NCI-H146 treated with DMSO at 0.1 percent for 48 hours (cell line): Measurements from ENCODE around the gene MOB3B.

Source experiments
- DNase-seq: peaks from one replicate; lab custom pipeline; 2025; ENCODE audit not compliant: unreplicated experiment; lab: John Stamatoyannopoulos, UW

The MOB3B gene

DNA sequence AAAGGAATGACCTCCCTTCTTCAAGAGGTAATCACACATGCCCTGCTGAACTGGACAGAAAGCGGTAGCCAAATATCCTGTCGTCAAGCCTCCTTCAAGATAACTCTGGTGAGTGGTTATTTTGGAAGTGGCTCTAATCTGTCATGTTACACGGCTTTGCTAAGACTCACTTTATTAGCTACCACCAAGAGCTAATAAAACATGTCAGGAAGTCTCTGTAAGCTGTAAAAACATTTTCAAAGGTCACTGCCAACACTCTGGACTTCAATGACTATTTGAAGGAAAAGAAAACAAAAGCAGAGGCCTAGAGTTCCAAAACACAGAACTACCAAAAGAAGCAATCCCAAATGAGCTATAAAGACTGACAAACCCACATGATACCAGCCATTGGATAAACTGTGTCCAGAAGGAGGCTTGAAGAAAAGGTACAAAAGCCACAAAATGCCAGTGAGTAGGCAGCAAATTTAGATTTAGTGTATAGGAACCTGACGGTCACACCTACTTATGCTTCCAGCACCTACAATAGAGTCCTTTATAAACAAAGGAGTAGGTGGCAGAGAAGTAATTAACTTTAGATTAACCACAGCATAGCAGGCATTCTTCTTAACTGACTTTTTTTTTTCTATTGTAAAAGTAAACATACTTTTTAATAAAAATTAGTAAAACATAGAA lies 135.3 kb downstream of the MOB3B start:
- DNase-seq = no peak

DNA sequence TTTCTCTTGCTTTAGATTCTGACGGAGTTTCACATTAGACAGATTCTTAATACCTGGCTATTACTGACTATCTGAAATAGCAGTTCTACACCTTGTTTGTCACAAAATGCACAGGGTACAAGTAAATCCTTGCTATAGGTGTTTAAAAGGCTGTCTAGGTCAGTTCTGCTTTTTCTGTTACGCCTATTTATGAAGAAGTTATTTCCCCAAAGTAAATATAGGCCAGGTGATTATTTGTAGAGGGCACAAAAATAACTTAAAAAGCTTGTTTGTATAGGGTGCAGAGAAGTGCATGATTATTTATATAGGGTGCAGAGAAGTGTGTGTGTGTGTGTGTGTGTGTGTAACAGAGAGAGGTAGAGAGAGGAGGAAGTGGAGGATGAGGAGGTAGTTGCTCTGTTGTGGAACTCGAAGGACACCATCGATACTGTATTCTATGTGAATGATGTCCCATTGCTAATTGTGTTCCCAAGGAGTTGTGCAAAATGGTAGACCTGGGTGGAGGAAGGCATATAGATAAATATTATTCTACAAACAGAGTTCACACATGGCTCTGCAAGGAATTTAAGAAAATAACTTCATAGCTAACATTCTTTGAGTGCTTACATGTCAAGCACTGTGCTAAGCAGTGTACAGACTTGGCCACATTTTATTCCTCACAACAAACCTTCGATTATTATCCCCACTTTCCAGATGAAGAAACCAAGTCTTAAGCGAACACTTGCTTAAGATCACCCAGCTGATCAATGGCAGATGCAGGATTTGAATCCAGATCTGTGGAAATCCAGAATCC lies 136.4 kb downstream of the MOB3B start:
- no peak for DNase-seq

DNA sequence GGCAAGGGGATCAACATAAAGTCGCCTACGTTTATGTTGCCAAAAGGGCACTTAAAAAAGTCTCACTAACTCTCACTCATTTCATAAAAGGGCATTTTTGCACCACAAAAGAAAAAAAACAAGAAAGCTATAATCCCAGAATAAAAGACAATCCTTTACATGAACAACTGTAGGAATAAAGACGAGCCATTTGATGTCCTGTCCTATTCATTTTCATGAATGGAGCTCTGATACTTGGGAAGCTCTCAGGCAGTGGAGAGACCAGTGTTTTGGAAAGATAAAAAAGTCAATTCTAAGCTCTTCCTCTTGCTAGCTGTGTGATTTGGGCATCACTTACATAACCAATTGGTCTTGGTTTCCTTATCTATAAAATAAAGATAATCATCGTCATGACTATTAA lies 137.2 kb downstream of the MOB3B start:
- no peak for DNase-seq

DNA sequence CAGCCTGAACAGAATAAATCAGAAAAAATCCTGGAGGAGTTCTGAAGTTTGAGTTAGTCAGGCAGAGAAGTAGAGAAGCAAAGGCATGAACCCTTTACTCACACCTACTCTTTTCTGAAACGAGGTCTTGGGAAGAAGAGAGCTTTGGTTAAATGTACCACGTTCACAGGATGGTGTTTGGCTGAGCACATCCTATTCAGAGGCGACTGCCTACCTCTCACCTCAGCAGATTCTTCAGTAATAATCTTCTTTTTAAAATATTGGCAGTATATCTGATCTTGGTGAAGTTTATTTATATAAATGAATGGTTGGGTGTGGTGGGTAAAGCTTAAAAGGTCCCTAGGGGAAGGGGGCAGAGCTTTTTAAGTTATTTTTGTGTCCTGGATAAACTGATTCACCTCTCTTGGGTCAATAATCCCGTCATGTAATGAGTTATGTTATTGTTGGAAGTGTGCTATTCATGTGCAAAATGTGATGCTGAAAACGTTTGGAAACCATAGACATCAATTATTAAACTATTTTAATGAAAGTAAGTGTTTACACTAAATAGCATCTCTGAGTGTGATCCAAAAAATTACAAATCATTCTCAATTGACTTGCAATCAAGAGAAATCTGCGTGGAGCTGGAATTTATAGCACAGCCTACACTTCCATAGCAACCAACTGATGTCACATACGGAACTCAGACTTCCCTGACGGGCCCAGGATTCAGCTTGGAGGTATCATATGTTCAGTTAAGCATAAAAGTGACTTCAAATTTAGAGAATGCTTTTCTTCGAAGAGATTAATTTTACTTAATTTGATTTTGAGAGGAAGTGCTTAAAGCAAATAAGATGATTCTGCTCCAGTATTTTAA lies 138.3 kb downstream of the MOB3B start:
- DNase-seq = no peak

DNA sequence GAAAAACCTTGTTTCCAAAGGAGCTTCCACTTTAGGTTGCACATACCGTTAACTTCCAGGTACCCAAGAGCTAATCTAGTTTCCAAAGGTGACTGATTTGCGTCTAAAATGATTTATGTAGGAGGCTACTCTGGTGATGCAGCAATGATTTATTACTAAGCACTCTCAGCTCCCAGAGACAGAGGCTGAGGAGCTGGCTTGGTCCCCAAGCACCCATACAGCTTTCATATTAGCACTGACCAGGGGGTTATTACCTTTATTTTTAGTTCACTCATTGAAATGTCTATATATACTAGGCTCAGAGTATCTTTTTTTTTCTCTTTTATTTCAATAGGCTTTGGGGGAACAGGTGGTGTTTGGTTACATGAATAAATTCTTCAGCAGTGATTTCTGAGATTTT lies 141.5 kb downstream of the MOB3B start:
- no peak for DNase-seq

DNA sequence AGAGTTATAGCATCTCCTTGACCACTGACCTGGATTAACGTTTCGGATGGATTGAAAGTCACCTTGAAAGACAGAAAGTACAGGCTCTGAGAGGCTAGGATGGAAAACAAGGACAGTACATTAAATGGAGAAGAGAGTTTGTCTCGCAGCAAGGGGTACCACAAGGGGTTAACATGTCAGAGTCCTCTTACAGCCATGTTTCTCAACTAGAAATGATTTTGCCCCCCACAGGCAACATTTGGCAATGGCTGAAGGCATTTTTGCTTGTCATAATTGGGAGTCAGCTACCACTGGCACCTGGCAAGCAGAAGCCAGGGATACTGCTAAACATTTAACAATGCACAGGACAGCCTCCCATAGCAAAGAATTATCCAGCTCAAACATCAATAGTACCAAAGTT lies 141.9 kb downstream of the MOB3B start:
- no peak for DNase-seq

DNA sequence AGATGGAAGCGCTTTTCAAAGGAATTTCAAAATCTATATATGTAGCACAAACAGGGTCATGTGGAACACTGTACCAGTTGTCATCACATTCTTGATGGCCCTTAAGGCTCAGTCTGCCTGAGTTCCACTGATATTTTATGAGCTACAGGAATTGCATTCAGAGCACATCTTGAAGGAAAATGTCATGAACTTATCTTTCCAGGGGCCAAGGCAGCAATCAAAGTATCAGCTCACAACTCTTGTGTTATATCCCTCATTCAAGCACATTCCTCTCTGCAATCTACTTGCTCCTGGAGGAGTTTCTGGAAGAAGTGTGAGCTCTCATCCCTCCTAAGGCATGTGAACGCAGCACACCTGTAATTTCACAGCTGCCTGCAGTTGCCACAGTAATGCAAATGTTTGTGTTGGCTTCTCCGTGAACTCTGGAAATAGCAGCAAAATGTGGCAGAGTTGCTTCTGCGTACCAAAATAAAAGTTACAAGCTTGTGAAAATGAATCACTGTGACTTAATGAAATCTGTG lies 143.0 kb downstream of the MOB3B start:
- DNase-seq = no peak

DNA sequence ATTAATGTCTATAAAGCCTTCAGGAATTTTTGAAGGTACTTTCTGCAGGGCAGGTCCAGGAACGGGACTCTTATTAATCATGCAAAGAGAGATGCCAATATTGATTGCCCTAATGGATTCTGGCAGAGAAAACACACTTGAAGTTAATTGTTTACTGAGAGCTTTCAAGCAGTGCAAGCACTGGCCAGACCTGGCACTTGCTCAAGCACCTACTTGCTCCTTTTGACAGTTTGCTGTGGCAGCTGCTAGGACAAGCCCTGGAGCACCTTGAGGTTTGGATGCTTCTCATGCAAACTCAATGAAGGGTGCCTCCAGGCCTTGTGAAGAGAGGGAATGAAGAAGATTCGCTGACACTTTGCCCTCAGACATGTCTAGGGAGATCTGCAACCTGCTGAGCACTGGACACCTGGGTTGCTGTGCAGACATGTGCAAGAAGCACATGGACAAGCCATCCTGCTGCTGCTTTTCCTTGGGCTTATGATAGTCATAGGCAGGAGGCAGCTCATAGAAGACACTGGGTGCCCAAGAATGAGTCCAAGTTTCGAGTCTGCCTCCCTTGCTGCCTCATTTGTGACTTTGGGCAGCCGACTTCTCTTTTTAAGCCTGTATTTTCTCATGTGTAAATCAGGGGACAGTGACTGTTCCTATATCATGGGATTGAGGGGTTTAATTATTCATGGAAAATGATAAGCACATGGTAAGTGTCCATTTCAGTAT lies 143.8 kb downstream of the MOB3B start:
- DNase-seq = no peak

DNA sequence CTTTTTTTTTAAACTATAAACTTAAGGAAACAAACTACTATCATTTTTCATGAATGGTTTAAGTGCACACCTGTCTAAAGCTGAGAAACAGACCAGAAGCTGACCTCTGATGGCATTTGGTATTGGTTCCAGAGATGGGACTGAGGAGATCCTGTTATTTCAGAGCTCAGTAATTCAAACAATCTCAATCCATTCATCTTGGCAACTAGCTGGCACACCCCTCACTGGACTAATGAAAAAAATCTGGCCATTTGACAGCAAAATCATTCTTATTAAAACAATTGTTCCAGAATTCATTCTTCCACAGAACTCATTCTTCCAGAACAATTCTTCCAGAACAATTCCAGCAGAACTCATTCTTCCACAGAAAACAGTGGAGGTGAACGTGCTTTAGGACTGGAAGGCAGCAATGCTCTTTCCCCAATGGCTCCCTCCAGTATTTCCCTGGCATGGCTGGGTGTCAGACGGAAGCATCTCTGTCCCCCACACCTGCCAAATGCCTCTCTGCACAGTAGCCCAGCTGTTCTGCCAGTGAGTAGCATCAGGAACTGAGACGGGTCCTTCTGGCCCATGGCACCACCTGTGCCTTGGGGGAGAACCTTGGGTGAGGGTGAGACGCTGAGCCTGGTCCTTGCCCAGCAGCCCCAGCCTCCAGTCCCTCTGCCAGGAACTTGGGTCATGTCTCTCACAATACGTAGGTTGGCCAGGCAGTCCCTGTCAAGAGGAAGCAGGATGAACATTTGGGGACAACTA lies 145.2 kb downstream of the MOB3B start:
- no peak for DNase-seq

DNA sequence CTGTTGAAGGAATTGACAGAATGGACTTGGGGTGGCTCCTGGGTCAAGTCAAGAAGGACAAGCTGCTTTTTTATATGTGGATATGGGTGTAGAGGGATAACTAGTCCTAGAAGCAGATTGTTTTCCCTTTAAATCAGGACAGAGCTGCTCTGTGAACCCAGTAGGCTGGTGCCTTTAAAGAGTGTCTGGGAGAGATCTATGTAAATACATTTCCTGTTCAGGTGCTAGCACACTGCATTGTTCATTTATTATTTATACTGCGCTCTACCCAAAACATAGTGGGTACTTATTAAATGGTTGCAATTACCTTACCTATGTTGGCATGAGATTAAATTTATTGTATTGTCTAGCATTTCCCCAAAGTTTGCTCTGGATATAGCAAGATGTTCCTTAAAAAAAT lies 146.1 kb downstream of the MOB3B start:
- peak; percentile 20 for DNase-seq

DNA sequence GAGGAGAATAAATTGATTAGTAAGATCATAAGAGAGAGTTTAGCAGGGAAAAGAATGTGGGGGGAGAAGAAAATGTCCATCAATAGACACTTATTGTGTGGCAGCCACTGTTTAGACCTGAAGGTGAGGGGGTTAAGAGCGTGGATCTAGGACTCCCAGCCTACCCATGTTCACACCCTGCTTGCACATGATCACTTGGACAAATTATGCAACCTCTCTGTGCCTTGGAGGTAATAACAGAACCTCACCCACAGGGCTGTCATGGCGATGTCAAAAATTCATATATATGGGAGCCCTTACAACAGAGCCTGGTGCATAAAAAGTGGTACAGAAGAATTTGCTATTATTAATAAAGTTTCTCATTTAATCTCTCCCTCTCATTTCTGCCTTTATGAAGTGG lies 146.6 kb downstream of the MOB3B start:
- DNase-seq = no peak

DNA sequence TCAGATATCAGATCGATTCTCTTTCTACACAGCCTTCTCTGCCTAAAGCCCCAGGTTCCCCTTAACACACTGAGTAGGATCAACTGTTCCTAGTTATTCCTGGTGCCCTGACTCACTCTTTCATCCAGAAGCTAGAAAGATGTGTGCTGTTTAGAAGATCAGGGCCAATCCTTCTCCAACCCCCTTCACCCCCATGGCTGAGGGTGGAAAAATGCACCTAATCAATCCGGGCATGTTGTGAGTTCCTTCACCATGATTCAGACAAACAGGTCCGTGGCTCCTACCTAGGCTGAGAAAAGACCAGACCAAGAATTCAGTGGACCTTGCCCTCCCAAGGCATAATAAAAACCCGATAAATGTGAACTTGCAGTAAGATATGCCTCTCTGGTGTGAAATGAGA lies 147.3 kb downstream of the MOB3B start:
- no peak for DNase-seq

DNA sequence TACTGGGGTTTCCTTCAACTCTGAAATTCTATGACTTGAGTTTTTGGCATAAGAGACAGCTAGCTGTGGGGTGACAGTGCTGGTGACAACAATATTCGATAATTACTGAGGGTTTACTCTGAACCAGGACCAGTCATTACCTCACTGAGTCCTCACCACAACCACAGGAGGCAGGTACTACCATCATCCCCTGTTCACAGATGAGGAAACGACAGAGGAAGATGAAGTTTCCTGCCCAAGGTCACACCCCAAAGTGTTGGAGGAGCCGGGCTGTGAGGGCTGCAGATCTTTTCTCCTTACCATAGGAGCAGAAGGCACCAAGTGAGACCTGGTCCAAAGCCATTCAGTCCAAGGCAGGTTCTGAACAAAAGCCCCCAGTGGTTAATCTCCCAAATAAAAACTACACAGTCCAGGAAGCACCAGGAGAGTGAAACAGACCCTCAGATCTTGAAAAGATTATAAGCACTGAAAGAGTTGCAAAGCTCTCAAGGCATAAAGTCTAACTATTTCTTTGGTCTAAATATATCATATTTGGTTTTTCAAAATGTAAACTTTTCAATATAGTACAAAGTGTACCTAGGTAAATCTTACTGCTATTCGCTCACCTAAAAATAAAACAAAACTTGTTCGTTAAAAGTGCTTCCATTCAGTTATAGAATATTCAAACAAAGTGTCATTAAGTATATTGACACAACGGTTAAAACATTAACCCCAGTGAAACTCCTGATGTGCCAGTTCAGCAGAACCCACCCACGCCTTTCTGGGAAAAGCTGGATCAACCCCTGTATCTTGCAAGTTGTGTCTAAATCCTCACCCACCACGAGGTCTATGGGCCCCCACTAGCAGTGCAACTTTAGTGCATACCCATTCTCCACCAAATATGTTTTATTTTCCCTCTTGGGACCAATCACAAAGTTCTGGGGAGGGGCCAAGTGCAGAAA lies 150.0 kb downstream of the MOB3B start:
- DNase-seq = no peak

DNA sequence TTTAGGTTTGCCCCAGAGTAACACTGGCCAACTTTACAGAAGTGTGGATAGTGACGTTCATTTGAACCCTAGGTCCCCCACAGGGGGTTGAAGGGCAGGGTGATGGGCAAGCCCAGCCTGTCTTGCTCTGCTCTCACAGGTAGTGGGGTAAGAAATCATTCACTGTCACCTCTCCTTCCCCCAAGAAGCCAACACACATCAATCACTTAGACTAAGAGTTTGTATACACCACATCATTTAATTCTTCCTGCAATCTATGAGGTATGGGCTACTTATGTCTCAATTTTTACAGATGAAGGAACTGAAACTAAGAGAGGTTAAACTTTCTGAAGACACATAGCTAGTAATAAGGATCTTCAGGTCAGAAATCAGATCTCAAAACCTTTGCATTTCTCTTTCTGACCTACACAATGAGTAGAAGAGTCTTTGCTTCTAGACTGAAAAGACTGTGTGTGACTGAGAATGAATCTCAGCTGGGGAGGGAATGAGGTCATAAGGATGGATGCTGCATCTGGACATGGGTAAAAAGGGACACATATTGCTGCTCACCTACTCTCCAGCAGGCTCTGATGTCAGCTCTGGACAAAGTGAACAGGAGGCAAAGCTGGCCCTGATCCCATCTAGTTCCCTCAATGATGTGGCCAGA lies 151.7 kb downstream of the MOB3B start:
- DNase-seq = no peak

DNA sequence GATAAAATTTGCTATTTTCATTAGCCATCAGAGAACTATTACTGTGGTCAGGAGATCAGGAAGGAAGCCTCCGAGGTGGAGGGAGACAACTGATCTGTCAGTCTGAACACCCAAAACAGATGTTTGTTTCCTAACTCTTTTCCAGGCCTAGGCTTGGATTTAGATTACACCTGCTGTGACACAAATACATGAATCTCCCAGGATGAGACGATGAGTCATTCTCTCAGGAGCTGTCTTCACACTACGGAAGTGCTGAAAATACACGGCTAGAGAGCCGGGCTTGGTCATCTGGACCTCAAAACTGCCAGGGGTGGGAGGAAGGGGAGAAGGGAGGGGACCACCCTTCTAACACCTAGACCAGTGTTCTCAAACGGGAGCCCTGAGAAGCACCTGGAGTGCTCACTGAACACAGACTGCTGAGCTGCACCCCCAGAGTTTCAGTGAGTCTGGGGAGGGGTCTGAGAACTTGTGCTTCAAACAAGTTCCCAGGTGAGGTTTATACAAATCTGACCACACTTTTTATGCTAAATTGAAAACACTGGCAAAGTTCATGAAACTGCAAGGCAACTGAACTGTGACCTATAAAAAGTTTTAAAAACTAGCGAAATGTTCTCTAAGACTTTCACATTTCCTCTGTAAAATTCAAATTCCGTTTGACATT lies 152.3 kb downstream of the MOB3B start:
- DNase-seq = peak; percentile 41

DNA sequence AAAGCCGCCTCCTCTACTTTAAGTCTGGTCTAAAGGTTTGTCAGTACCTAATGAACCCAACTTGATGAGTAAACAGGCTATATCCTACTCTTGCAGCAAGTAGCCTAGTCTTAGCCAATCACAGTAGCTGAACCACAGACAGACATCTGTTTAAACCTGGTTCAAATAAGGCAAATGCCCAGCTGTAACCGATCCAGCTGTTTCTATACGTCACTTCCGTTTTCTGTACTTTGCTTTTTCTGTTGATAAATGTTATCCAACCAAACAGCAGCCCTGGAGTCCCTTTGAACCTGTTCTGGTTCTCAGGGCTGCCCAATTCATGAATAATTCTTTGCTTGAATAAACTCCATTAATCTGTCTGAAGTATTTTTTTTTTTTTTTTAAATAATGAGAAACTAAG lies 155.8 kb downstream of the MOB3B start:
- no peak for DNase-seq

DNA sequence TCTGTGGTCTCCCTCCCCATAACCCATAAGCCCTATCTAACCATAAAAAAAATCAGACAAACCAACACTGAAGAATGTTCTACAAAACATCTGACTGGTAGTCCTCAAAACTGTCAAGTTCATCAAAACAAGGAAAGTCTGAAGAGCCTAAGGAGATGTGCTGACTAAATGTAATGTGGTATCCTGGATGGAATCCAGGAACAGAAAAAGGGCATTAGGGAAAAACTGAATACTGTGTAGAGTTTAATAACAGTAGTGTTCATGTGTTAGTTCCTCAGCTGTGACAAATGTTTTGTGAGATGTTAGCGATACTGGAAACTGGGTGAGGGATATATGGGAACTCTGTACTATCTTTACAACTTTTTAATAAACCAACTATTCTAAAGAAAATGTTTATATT lies 157.0 kb downstream of the MOB3B start:
- no peak for DNase-seq

DNA sequence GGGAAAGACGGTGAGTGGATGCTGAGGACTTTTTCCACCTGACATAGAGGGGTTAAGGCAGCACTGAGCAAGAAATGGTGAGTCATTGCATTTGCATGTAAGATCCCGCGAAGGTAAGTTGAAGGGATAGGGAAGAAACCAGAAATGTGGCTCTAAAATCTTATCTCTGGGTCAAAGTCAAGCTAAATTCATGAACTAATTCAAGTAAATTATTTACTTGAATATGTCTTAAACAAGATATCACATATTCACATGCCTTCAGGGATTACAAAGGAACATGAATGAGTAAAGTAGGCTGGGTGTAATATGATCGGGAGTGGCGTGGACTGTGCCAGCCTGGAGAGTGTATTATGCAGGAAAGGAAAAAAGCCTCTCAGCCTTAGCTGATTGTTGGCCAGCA lies 158.2 kb downstream of the MOB3B start:
- no peak for DNase-seq
